Adrenal gland (tissue), 5 donors: ENCODE data around the gene CNNM2.

Experiments
- POLR2A ChIP-seq, 2 donors: fragments of 450-650 bp; IDR thresholded peaks; one replicate each; pipeline ENCODE4 v1.6.1; 2017; ENCODE audit warnings: antibody characterized with exemption in 2 of 2, mild to moderate bottlenecking in 2 of 2, moderate library complexity in 1 of 2
- TF ChIP-seq, protein P1 (sequence below), 6 experiments: fragments of 450-650 bp in 4 of 6; fragments of 200-600 bp in 2 of 6; sonication (generic) in 1 of 6; IDR thresholded peaks; 1 replicate in 5 of 6; 2 replicates in 1 of 6; pipeline versions ENCODE4 v1.5.1 to v1.8.0; 2016 to 2021; ENCODE audit warnings: antibody characterized with exemption in 6 of 6, mild to moderate bottlenecking in 2 of 6, moderate library complexity in 1 of 6
- donor health status: DM: no; HTN: no; CAD: no.

DNA sequence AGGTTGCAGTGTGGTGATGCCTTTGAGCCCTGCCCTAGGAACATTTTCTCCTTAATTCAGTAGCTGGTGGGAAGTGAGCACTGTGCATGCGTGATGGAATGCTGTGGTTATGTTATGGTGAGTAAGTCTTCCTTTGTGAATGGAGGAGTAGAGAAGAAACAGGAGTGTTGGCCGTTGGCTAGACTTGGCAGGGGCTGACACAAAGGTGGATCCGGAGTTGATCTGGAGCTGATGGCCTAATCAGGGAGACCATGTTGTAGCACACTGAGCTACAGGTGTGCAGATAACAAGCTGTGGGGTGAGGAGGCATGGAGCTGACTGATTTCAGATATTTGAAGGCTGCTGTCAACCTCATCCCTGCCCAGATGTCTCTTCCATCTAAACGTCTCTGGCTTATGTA, 122.3 kb downstream of the CNNM2 start:
- TF ChIP-seq, protein P1, sequence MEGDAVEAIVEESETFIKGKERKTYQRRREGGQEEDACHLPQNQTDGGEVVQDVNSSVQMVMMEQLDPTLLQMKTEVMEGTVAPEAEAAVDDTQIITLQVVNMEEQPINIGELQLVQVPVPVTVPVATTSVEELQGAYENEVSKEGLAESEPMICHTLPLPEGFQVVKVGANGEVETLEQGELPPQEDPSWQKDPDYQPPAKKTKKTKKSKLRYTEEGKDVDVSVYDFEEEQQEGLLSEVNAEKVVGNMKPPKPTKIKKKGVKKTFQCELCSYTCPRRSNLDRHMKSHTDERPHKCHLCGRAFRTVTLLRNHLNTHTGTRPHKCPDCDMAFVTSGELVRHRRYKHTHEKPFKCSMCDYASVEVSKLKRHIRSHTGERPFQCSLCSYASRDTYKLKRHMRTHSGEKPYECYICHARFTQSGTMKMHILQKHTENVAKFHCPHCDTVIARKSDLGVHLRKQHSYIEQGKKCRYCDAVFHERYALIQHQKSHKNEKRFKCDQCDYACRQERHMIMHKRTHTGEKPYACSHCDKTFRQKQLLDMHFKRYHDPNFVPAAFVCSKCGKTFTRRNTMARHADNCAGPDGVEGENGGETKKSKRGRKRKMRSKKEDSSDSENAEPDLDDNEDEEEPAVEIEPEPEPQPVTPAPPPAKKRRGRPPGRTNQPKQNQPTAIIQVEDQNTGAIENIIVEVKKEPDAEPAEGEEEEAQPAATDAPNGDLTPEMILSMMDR (IDR thresholded peaks at IDR 0.05) = no peak
- TF ChIP-seq POLR2A (IDR thresholded peaks at IDR 0.05) = no peak
